ENCODE results near the gene RNF19B. TPM values are rescaled to one million over a fixed set of nuclear protein-coding genes. Genes with fewer than 3 reads are reported as not detected.

RNF19B gene
- total RNA-seq, 2 experiments from 2014 or later, result 33.4 to 37.4 TPM

DNA sequence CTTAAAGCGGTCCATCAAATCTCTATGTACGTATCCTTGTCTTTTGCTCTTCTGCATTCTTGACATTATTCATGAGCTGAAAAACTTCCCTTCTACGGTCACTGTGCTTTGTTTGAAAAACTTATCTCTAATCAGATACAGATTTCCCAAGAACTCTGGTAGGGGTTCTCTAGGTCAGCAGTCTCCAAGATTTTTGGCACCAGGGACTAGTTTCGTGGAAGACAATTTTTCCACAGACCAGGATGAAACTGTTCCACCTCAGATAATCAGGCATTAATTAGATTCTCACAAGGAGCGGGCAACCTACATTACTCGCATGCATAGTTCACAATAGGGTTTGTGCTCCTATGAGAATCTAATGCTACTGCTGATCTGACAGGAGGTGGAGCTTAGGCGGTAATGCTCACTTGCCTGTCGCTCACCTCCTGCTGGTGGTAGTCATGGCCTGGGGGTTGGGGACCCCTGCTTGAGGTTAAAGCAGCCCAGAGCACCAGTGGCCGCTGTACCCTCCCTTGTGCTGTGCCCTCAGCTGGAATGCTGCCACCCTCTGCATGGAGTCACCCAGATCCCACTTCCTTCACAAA, 41.3 kb upstream of the RNF19B start:
- no peak overlapping the region for H3K4me3 Mint-ChIP-seq
- peaks cover 40% of the 10 kb centered on the region for H3K36me3 Mint-ChIP-seq (ENCODE audit: low read depth)
- intact Hi-C loops (cut with DNase I, micrococcal nuclease), result no loop called here
- ChIA-PET POLR2A (no interaction called here), CTCF (interaction anchor here (1.2 to 1.3 kb wide), 2 partner anchors 74 to 294 kb away, joined by 3 read pairs; no protein-coding TSS in a partner anchor)
- Histone ChIP-seq H3K4me3 (ENCODE audit: low read length) (no peak overlapping the region), H3K4me1 (ENCODE audit: insufficient read depth, low read length) (no peaks in the 10 kb centered on the region), H3K27ac (ENCODE audit: low read depth in 1 of 2, low read length in 2 of 2) (no peak overlapping the region), H3K9me3 (ENCODE audit: control insufficient read depth in 1 of 2, insufficient read depth in 1 of 2, low read length in 2 of 2) (no peaks in the 10 kb centered on the region), H3K27me3 (ENCODE audit: control insufficient read depth in 1 of 2, insufficient read depth in 2 of 2, low read length in 2 of 2) (no peaks in the 10 kb centered on the region), H3K36me3 (ENCODE audit: insufficient read depth, low read length) (peaks cover 39% of the 10 kb centered on the region)
- no peak for TF ChIP-seq CTCF (IDR thresholded peaks at IDR 0.05)
- DNase-seq (no peak), ATAC-seq (ENCODE audit: poor library complexity) (no peak)
- H3K9me3 Mint-ChIP-seq, result no peaks in the 10 kb centered on the region
- H3K4me1 Mint-ChIP-seq (ENCODE audit: low read depth), result no peaks in the 10 kb centered on the region
- no peak overlapping the region for H3K27ac Mint-ChIP-seq
- H3K27me3 Mint-ChIP-seq, result no peaks in the 10 kb centered on the region

DNA sequence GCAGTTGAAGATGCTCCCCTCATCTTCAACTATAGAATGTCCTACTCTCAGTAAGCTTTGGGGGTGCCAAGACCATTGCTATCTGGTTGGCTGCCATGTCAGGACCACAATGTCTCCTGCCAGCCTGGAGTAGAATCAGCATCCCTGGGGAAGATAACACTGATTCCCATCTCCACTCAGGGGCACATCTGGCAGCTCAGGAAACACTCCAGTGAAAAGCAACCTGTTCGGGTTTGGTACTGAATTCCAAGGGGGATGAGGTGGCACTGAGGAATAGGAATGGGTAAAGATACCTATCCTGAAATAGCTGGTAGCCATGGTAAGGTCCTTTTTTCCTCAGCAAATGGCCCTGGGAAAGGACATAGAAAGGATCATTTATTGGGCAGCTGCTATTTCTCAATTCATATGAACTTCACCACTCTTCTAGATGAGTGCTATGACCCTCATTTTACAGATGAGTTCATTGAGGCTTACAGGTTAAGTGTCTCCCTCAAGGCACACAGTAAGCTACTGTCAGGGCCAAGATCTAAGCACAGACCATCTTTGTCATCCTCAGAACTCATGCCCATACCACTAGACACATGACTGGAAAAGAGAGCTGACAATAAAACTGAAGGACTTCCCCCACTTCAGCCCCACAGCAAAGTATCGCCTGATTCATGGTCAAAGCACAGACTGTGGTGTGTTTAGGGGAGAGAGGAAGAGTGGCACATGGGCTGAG, 40.7 kb upstream of the RNF19B start:
- CTCF ChIA-PET, result interaction anchor here (1.2 to 1.3 kb wide), 2 partner anchors 73 to 293 kb away, joined by 3 read pairs; no protein-coding TSS in a partner anchor
- no peak for TF ChIP-seq CTCF (IDR thresholded peaks at IDR 0.05)
- Histone ChIP-seq H3K27me3 (ENCODE audit: control insufficient read depth in 1 of 2, insufficient read depth in 2 of 2, low read length in 2 of 2) (no peaks in the 10 kb centered on the region), H3K36me3 (ENCODE audit: insufficient read depth, low read length) (peaks cover 34% of the 10 kb centered on the region), H3K9me3 (ENCODE audit: control insufficient read depth in 1 of 2, insufficient read depth in 1 of 2, low read length in 2 of 2) (no peaks in the 10 kb centered on the region), H3K4me1 (ENCODE audit: insufficient read depth, low read length) (no peaks in the 10 kb centered on the region), H3K27ac (ENCODE audit: low read depth in 1 of 2, low read length in 2 of 2) (no peak overlapping the region), H3K4me3 (ENCODE audit: low read length) (no peak overlapping the region)
- DNase-seq (no peak), ATAC-seq (ENCODE audit: poor library complexity) (no peak)
- POLR2A ChIA-PET, result interaction anchor here (0.6 kb wide), 1 partner anchor 273 kb away, joined by 3 read pairs; no protein-coding TSS in a partner anchor
- intact Hi-C loops (cut with DNase I, micrococcal nuclease), result no loop called here
- H3K27me3 Mint-ChIP-seq, result no peaks in the 10 kb centered on the region
- H3K4me1 Mint-ChIP-seq (ENCODE audit: low read depth), result no peaks in the 10 kb centered on the region
- no peaks in the 10 kb centered on the region for H3K9me3 Mint-ChIP-seq
- no peak overlapping the region for H3K27ac Mint-ChIP-seq
- H3K36me3 Mint-ChIP-seq (ENCODE audit: low read depth), result peaks cover 34% of the 10 kb centered on the region
- no peak overlapping the region for H3K4me3 Mint-ChIP-seq

- no peaks in the 10 kb centered on the region for H3K4me1 ChIP-seq (ENCODE audit: insufficient read depth, low read length)
- H3K4me3 ChIP-seq (ENCODE audit: low read length), result no peak overlapping the region
- Mint-ChIP-seq H3K4me3 (no peak overlapping the region), H3K27ac (no peak overlapping the region), H3K4me1 (ENCODE audit: low read depth) (no peaks in the 10 kb centered on the region), H3K27me3 (no peaks in the 10 kb centered on the region), H3K36me3 (ENCODE audit: low read depth) (peaks cover 27% of the 10 kb centered on the region), H3K9me3 (no peaks in the 10 kb centered on the region)
- H3K36me3 ChIP-seq (ENCODE audit: insufficient read depth, low read length), result peaks cover 30% of the 10 kb centered on the region
- TF ChIP-seq CTCF (IDR thresholded peaks at IDR 0.05), result no peak
- CTCF ChIA-PET, result no interaction called here
- intact Hi-C loops (cut with DNase I, micrococcal nuclease), result no loop called here
- no peak for ATAC-seq (ENCODE audit: poor library complexity)
- no peak for DNase-seq
- POLR2A ChIA-PET, result interaction anchor here (0.6 kb wide), 1 partner anchor 272 kb away, joined by 3 read pairs; no protein-coding TSS in a partner anchor
- no peaks in the 10 kb centered on the region for H3K9me3 ChIP-seq (ENCODE audit: control insufficient read depth in 1 of 2, insufficient read depth in 1 of 2, low read length in 2 of 2)
- no peak overlapping the region for H3K27ac ChIP-seq (ENCODE audit: low read depth in 1 of 2, low read length in 2 of 2)
- H3K27me3 ChIP-seq (ENCODE audit: control insufficient read depth in 1 of 2, insufficient read depth in 2 of 2, low read length in 2 of 2), result no peaks in the 10 kb centered on the region
Observed at GRCh38 chr1:33004613-33005012, 40.0 kb upstream of the RNF19B start.
